Stomach (tissue), 4 donors: ENCODE measurements around the gene MPV17.

Experiments
- CTCF ChIP-seq, 7 experiments: fragments of 450-650 bp in 4 of 7; fragments of 200-600 bp in 3 of 7; sonication (generic) in 3 of 7; IDR thresholded peaks; one replicate each; pipeline ENCODE4 v1.5.1; 2016 to 2019; ENCODE audit warnings: antibody characterized with exemption in 7 of 7, control low read depth in 2 of 7, mild to moderate bottlenecking in 1 of 7
- EP300 ChIP-seq: sonication (generic); formaldehyde crosslinking; IDR thresholded peaks from one replicate; pipeline ENCODE4 v1.6.1; 2017; ENCODE audit warnings: antibody characterized with exemption
- POLR2A ChIP-seq, 4 donors: fragments of 450-650 bp; IDR thresholded peaks; one replicate each; pipeline ENCODE4 v1.6.1; 2016; ENCODE audit warnings: antibody characterized with exemption in 4 of 4, control low read depth in 2 of 4, mild to moderate bottlenecking in 1 of 4, moderate library complexity in 1 of 4
- POLR2AphosphoS5 ChIP-seq, 3 donors: sonication (generic); formaldehyde crosslinking; IDR thresholded peaks; one replicate each; pipeline ENCODE4 v1.6.1; 2016; ENCODE audit warnings: antibody characterized with exemption in 3 of 3

DNA sequence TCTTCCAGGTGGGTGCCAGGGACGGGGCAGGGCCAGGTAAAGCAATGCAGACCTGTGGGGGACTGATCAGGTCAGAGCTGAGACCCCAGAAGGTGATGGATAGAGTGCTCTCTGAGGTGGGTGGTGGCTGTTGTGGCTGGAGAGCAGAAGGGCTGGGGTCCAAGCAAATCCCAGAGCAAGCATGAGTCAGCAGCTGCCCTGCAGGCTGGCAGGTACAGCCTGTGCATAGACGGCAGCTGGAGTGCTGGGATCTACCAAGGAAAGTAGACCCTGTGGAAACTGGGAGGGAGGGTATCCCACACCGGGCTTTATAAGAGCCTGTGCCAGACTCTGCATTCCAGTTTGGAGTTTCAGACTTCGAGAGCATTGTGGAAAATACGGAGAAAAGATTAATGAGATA lies 40.0 kb downstream of the MPV17 start:
- TF ChIP-seq POLR2A (IDR thresholded peaks at IDR 0.05), result no peak
- no peak for TF ChIP-seq CTCF (IDR thresholded peaks at IDR 0.05)
- no peak for TF ChIP-seq POLR2AphosphoS5 (IDR thresholded peaks at IDR 0.05)
- no peak for TF ChIP-seq EP300
